Common myeloid progenitor, CD34-positive (primary cell): Measurements from ENCODE around the gene STAMBP.

ENCODE experiments used
- CTCF ChIA-PET: fragments of 350-600 bp; sonication (Branson Sonifier 250); formaldehyde crosslinking; loops from one replicate; lab custom pipeline; 2021; ENCODE audit warnings: antibody characterized with exemption; lab: Charles Lee
- POLR2A ChIA-PET: fragments of 350-600 bp; sonication (Branson Sonifier 250); formaldehyde crosslinking; loops from one replicate; lab custom pipeline; 2021; ENCODE audit warnings: antibody characterized with exemption; lab: Charles Lee
- DNase-seq, 3 donors: peaks; one replicate each; pipeline versions ENCODE4 v3.0.0 to v3.0.0-alpha.2; 2013
- H3K27ac ChIP-seq, 2 experiments: 1 replicate in 1 of 2; 2 replicates in 1 of 2; pipeline ENCODE4 v1.7.0; 2013; ENCODE audit warnings: inconsistent platforms in 2 of 2, low read length in 2 of 2, mild to moderate bottlenecking in 2 of 2, low read depth in 1 of 2, moderate library complexity in 1 of 2; ENCODE audit not compliant: severe bottlenecking in 2 of 2, insufficient read depth in 1 of 2, poor library complexity in 1 of 2
- H3K27me3 ChIP-seq, 5 experiments: replicated peaks in 2 of 5; 1 replicate in 3 of 5; 2 replicates in 2 of 5; pipeline versions ENCODE4 v1.6.1 to v1.7.0; 2013; ENCODE audit warnings: low read length in 4 of 5, mild to moderate bottlenecking in 2 of 5, moderate library complexity in 2 of 5, inconsistent platforms in 1 of 5; ENCODE audit not compliant: insufficient read depth in 5 of 5, control insufficient read depth in 4 of 5
- H3K36me3 ChIP-seq, 4 experiments: 1 replicate in 2 of 4; 2 replicates in 2 of 4; pipeline versions ENCODE4 v1.6.1 to v1.7.0; 2013; ENCODE audit warnings: low read length in 3 of 4, control low read depth in 1 of 4, mild to moderate bottlenecking in 1 of 4; ENCODE audit not compliant: control insufficient read depth in 4 of 4, insufficient read depth in 4 of 4
- H3K4me1 ChIP-seq, 4 experiments: 1 replicate in 3 of 4; 2 replicates in 1 of 4; pipeline versions ENCODE4 v1.6.1 to v1.7.1; 2013; ENCODE audit warnings: low read length in 3 of 4, mild to moderate bottlenecking in 3 of 4, control low read depth in 1 of 4, inconsistent platforms in 1 of 4, moderate library complexity in 1 of 4; ENCODE audit not compliant: control insufficient read depth in 4 of 4, insufficient read depth in 4 of 4; ENCODE audit errors: control extremely low read depth in 1 of 4
- H3K4me3 ChIP-seq, 7 experiments: 1 replicate in 4 of 7; 2 replicates in 3 of 7; pipeline versions ENCODE4 v1.5.1 to v1.7.0; 2013; ENCODE audit warnings: mild to moderate bottlenecking in 7 of 7, low read length in 6 of 7, moderate library complexity in 6 of 7, inconsistent platforms in 2 of 7, low read depth in 2 of 7, control low read depth in 1 of 7; ENCODE audit not compliant: insufficient read depth in 4 of 7, control insufficient read depth in 1 of 7; ENCODE audit errors: extremely low read depth in 1 of 7
- H3K9me3 ChIP-seq, 5 experiments: 1 replicate in 4 of 5; 2 replicates in 1 of 5; pipeline versions ENCODE4 v1.6.1 to v1.7.1; 2013; ENCODE audit warnings: low read length in 4 of 5, mild to moderate bottlenecking in 2 of 5, inconsistent platforms in 1 of 5, low read depth in 1 of 5, moderate library complexity in 1 of 5; ENCODE audit not compliant: control insufficient read depth in 4 of 5, insufficient read depth in 2 of 5; ENCODE audit errors: control extremely low read depth in 1 of 5
- WGBS: methylation state at CpG from one replicate; pipeline ENCODE4 v1.1.5; 2013; ENCODE audit not compliant: insufficient coverage; 5-methylcytosine and 5-hydroxymethylcytosine counted together

Gene STAMBP

DNA sequence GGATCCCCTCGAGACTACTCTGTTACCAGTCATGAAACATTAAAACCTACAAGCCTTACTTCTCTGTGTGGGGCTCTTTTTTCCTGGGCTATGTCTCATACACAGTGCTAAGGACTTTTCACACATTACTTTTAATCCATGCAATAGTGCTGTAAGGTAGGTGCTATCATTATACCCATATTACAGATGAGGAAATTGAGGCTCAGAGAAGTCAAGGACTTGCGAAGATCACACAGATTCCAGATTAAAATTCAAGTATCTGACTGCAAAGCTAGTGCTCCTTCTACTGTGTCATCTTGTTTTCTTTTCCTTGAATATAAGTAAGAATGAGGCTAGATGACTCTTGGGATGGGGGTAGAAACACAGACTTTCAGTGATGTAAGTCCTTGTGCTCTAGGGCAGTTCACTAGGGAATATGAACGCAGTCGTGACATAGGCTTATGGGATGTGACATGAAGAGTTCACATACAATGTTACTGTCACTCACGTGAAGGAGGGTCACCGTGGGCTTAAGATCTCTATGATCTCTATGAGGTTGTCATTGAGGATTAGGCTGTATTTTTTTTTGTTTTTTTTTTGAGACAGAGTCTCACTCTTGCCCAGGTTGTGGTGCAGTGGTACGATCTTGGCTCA is 91.0 kb downstream of the STAMBP start:
- Histone ChIP-seq H3K4me3 (no peak overlapping the region), H3K27me3 (no peaks in the 10 kb centered on the region), H3K27ac (no peak overlapping the region), H3K9me3 (no peaks in the 10 kb centered on the region), H3K36me3 (no peaks in the 10 kb centered on the region), H3K4me1 (peaks cover 0 to 9% (median 2%) of the 10 kb centered on the region in 4 experiments)
- ChIA-PET CTCF (interaction anchor here (1.4 kb wide), 1 partner anchor 10 kb away, joined by 3 read pairs; no protein-coding TSS in a partner anchor), POLR2A (no interaction called here)
- WGBS: 96% methylated on average over 5 of the region's 7 CpGs
- DNase-seq: no peak

DNA sequence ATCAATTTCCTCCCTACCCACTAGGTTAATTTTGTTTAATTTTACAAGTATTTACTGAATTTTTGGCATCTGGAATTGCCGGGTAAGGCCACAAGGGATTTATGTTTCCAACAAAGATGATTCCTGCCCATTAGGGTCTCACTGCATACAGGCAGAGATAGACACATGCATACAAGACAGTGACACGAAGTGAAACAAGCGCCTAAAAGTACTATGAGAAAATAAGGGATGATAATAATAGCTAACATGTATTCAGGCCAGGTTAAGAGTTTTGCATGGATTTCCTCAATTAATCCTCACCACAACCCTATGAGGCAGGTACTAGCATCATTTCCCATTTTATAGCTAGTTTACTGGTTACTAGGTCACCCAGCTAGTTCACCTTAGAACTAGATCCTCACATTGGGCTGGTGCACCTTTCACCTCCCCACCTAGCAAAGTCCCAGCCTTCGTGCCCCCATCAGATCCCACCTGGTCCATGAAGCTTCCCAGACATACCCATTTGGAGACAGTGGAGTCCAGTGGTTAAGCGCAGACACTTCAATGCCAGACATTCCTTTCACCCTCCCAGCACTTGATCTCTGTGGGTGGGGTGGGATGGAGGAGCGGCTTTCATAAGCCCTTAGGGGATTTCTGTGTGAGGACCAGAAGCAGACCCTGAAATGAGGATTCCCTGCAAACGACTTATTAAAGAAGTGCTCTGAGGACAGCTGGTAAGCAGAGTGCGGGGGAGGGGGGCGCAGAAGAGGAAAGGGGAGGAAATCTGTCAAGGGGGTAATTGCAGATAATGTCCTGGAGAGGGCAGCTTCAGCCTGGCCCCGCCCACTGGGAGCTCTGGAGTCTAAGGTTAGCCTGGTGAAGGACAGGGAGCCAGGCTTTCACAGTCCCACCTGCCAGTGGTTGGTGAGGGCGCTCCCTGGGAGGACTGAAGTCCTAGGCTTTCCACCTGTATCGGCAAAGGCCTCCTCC is 92.1 kb downstream of the STAMBP start:
- CTCF ChIA-PET: interaction anchor here (0.6 to 1.6 kb wide), 5 partner anchors 11 to 474 kb away, joined by 3 to 4 read pairs (median 3); no protein-coding TSS in a partner anchor
- POLR2A ChIA-PET: no interaction called here
- WGBS: 64% methylated on average over 7 of the region's 12 CpGs
- Histone ChIP-seq H3K27me3 (no peaks in the 10 kb centered on the region), H3K4me3 (no peak overlapping the region), H3K9me3 (no peaks in the 10 kb centered on the region), H3K27ac (no peak overlapping the region), H3K4me1 (peaks cover 0 to 10% (median 3%) of the 10 kb centered on the region in 4 experiments), H3K36me3 (no peaks in the 10 kb centered on the region)
- peak in 2 of 3 donors; percentile 65 to 70 for DNase-seq

DNA sequence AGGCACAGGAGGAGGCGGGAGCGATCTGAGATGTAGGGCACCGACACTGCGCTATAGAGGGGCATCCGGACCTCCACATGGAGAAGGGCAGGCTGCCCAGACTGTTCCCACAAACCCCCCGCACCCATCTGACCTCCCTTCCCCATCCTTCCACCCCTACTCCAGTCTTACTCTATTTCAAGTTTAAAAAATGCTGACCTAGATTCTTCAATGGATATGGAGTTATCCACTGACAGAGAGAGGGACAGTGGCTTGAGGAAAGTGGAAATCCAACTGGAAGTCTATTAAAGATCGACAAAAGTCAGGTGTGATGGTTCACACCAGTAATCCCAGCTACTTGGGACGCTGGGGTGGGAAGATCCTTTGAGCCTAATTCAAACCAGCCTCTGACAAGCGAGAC is 92.8 kb downstream of the STAMBP start:
- 96% methylated on average over 9 of the region's 9 CpGs for WGBS
- POLR2A ChIA-PET: no interaction called here
- no peaks in the 10 kb centered on the region for H3K36me3 ChIP-seq

GRCh38 chr2:73922681-73923080 is 93.9 kb downstream of the STAMBP start:
- POLR2A ChIA-PET: no interaction called here
- CTCF ChIA-PET: interaction anchor here (0.8 to 1.0 kb wide), 2 partner anchors 14 kb away, joined by 3 read pairs; no protein-coding TSS in a partner anchor
- Histone ChIP-seq H3K27ac (no peak overlapping the region), H3K4me1 (peaks cover 5 to 18% (median 13%) of the 10 kb centered on the region in 4 experiments), H3K4me3 (no peak overlapping the region), H3K27me3 (no peaks in the 10 kb centered on the region), H3K9me3 (no peaks in the 10 kb centered on the region), H3K36me3 (no peaks in the 10 kb centered on the region)
- no peak for DNase-seq
- WGBS: 61% methylated on average over 3 of the region's 5 CpGs

More for the DNA sequence above, 92.8 kb downstream of the STAMBP start:
- CTCF ChIA-PET: interaction anchor here (0.6 to 1.6 kb wide), 3 partner anchors 11 to 154 kb away, joined by 3 to 4 read pairs (median 3); no protein-coding TSS in a partner anchor
- no peak for DNase-seq
- Histone ChIP-seq H3K27ac (no peak overlapping the region), H3K27me3 (no peaks in the 10 kb centered on the region), H3K4me1 (peaks cover 0 to 11% (median 7%) of the 10 kb centered on the region in 4 experiments), H3K4me3 (no peak overlapping the region), H3K9me3 (no peaks in the 10 kb centered on the region)
